Stimulated activated CD8-positive, alpha-beta memory T cell treated with anti-CD3 and anti-CD28 coated beads, Interleukin-7, amount 100 ng/mL, for 1 hour (primary cell): Measurements from ENCODE around the gene PANK1.

Source experiments
- DNase-seq, 2 donors: peaks; one replicate each; pipeline ENCODE4 v3.0.0-alpha.2; 2020; ENCODE audit warnings: low read depth in 2 of 2

PANK1 gene

GRCh38 chr10:89535171-89536012 is 109.7 kb downstream of the PANK1 start, which contains the start of gene SLC16A12:
Gene SLC16A12, minus strand, starts transcription at chr10:89535594. Its CDS starts 73,016 bp downstream, at chr10:89462578.
- no peak for DNase-seq

- no peak for DNase-seq
These were observed 110.2 kb downstream of the PANK1 start for GRCh38 chr10:89534826-89535166.
